Neural crest cell (in vitro differentiated cells): ENCODE results near the gene TGFBR1. TPM values are rescaled to one million over a fixed set of nuclear protein-coding genes. Genes with fewer than 3 reads are reported as not detected.
A peak's percentile ranks its signal among the peaks of the same experiment; 100 is the strongest.

Experiments
- DNase-seq: peaks from one replicate; pipeline ENCODE4 v3.0.0; 2021; ENCODE audit warnings: low read depth, mixed read lengths, low spot score
- H3K27ac Mint-ChIP-seq: one replicate; pipeline ENCODE4 v1.8.0; 2021; ENCODE audit warnings: mild to moderate bottlenecking, mixed read lengths; ENCODE audit not compliant: unreplicated experiment
- H3K27me3 Mint-ChIP-seq: 2 replicates; pipeline ENCODE4 v1.8.0; 2021; ENCODE audit warnings: low read depth, mild to moderate bottlenecking, mixed read lengths
- H3K36me3 Mint-ChIP-seq: 2 replicates; pipeline ENCODE4 v1.8.0; 2021; ENCODE audit warnings: low read depth, mild to moderate bottlenecking, mixed read lengths
- H3K4me1 Mint-ChIP-seq: 2 replicates; pipeline ENCODE4 v1.8.0; 2021; ENCODE audit warnings: mixed read lengths
- H3K4me3 Mint-ChIP-seq: one replicate; pipeline ENCODE4 v1.8.0; 2021; ENCODE audit warnings: mild to moderate bottlenecking, mixed read lengths
- H3K9me3 Mint-ChIP-seq: 2 replicates; pipeline ENCODE4 v1.8.0; 2021; ENCODE audit warnings: mixed read lengths
- total RNA-seq: library from RNA; stranded (reverse); gene quantifications from 2 replicates; pipeline ENCODE4 v1.2.1, GENCODE V29; 2021
- TF ChIP-seq, protein P1 (sequence below): fragments of 200-600 bp; sonication (generic); conservative IDR thresholded peaks from 2 replicates; pipeline ENCODE4 v1.5.0; 2021; ENCODE audit warnings: antibody characterized with exemption, mild to moderate bottlenecking

Gene TGFBR1
- total RNA-seq, 1 donor from 2014 or later = 117 TPM

DNA sequence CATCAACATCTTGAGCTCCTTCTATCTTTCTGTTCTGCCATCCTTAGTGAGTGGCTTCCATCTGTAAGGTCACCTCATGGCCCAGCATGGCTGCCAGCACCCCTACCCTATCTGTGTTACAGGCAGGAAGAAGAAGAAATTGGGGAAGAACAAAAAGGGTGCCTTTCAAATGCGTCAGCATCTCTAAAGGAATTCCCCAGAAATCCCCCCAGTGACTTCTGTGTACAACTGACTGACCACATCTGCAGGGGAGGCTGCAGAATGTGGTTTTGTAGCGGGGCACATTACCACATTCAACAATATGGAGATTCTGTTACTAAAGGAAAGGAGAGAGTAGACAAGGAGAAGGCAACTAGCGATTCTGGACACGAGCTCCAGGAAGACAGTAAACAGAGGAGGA is 76.7 kb downstream of the TGFBR1 start:
- Mint-ChIP-seq H3K4me3 (no peak overlapping the region), H3K4me1 (peaks cover 12% of the 10 kb centered on the region), H3K27me3 (peaks cover 72% of the 10 kb centered on the region), H3K27ac (no peak overlapping the region), H3K9me3 (no peaks in the 10 kb centered on the region), H3K36me3 (no peaks in the 10 kb centered on the region)
- DNase-seq = no peak
- TF ChIP-seq, protein P1, sequence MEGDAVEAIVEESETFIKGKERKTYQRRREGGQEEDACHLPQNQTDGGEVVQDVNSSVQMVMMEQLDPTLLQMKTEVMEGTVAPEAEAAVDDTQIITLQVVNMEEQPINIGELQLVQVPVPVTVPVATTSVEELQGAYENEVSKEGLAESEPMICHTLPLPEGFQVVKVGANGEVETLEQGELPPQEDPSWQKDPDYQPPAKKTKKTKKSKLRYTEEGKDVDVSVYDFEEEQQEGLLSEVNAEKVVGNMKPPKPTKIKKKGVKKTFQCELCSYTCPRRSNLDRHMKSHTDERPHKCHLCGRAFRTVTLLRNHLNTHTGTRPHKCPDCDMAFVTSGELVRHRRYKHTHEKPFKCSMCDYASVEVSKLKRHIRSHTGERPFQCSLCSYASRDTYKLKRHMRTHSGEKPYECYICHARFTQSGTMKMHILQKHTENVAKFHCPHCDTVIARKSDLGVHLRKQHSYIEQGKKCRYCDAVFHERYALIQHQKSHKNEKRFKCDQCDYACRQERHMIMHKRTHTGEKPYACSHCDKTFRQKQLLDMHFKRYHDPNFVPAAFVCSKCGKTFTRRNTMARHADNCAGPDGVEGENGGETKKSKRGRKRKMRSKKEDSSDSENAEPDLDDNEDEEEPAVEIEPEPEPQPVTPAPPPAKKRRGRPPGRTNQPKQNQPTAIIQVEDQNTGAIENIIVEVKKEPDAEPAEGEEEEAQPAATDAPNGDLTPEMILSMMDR = no peak

- DNase-seq = no peak
- peaks cover 72% of the 10 kb centered on the region for H3K27me3 Mint-ChIP-seq
- H3K27ac Mint-ChIP-seq = no peak overlapping the region
- no peaks in the 10 kb centered on the region for H3K9me3 Mint-ChIP-seq
- peaks cover 7% of the 10 kb centered on the region for H3K4me1 Mint-ChIP-seq
- H3K36me3 Mint-ChIP-seq = no peaks in the 10 kb centered on the region
- no peak overlapping the region for H3K4me3 Mint-ChIP-seq
- TF ChIP-seq, protein P1 = no peak
These were observed 77.4 kb downstream of the TGFBR1 start for GRCh38 chr9:99182356-99182755.

DNA sequence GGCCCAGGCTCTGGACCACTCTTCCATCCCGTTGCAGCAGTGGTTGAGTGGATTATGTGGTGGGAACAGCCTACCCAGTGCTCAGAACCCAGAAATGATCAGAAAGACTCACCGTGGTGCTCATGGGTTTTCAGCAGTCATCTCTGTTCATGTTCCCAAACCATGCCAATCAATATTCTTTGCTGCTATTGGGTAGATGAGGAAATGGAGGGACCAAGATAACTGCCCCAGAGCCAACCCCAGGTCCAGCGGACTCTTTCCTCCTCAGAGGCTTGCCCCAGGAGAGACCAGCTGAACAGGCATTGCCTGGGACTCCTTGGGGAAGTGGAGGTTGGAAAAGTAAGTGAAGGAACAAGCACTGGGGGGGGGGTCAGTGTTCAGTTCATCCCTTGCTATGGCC is 78.7 kb downstream of the TGFBR1 start:
- Mint-ChIP-seq H3K27ac (no peak overlapping the region), H3K4me3 (no peak overlapping the region), H3K36me3 (no peaks in the 10 kb centered on the region), H3K27me3 (peaks cover 72% of the 10 kb centered on the region), H3K9me3 (no peaks in the 10 kb centered on the region), H3K4me1 (peaks cover 7% of the 10 kb centered on the region)
- TF ChIP-seq, protein P1 = no peak
- DNase-seq = no peak

GRCh38 chr9:99184110-99184474 is 79.2 kb downstream of the TGFBR1 start:
- Mint-ChIP-seq H3K4me3 (no peak overlapping the region), H3K9me3 (no peaks in the 10 kb centered on the region), H3K36me3 (no peaks in the 10 kb centered on the region), H3K27ac (no peak overlapping the region), H3K27me3 (peaks cover 71% of the 10 kb centered on the region), H3K4me1 (peaks cover 7% of the 10 kb centered on the region)
- DNase-seq = no peak
- TF ChIP-seq, protein P1 = no peak

DNA sequence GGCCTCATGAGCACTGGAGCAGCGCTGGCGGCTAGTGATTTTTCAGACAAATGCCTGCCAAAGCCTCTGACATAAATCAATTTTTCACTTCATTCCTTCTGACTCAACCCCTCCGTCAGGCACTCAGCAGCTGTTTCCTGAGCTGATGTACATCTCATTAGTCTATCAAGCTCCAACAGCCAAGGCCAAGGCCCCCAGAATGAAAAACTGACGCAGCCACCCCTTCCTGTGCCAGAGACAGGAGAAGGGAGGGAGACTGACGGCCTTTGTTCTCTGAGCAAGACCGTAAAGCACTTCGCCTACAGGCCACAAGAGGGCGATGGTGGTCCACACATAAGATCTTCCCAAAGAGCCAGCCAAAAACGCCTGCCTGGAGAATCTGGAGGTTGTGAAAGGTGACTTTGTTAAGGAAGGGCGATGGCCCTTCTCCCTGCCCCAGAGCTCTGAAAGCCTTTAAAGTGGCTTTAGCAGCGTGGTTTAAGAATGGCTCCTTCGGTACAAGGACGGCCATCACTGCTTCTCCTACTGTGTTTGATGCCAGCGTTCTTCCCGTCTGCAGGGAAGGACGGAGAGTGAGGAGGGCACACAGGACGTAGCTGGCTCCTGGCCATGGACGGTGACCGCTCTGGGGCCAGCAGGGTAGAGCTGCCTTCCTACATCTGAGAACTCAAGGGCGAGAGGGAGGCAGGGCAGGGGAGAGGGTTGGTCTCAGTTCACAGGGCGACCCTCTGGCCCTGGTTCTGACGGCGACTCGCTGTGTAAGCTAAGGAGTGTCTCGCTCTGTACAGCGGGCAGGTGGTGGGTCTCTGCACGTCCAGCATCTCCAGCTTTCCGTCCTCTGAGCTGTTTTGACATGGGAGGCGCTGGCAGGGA is 79.8 kb downstream of the TGFBR1 start:
- peak overlapping the region; percentile 93 for H3K27ac Mint-ChIP-seq
- DNase-seq = peak; percentile 81
- TF ChIP-seq, protein P1 = peak; percentile 93
- H3K36me3 Mint-ChIP-seq = no peaks in the 10 kb centered on the region
- H3K9me3 Mint-ChIP-seq = no peaks in the 10 kb centered on the region
- peaks cover 71% of the 10 kb centered on the region for H3K27me3 Mint-ChIP-seq
- peaks cover 7% of the 10 kb centered on the region for H3K4me1 Mint-ChIP-seq
- no peak overlapping the region for H3K4me3 Mint-ChIP-seq
